ENCODE data around the gene MFN2.
"Not testable (repeated sequence)": the region's sequence is repeated elsewhere in the genome, so short reads cannot be mapped to it uniquely, and the experiment has no call there.

Gene MFN2

DNA sequence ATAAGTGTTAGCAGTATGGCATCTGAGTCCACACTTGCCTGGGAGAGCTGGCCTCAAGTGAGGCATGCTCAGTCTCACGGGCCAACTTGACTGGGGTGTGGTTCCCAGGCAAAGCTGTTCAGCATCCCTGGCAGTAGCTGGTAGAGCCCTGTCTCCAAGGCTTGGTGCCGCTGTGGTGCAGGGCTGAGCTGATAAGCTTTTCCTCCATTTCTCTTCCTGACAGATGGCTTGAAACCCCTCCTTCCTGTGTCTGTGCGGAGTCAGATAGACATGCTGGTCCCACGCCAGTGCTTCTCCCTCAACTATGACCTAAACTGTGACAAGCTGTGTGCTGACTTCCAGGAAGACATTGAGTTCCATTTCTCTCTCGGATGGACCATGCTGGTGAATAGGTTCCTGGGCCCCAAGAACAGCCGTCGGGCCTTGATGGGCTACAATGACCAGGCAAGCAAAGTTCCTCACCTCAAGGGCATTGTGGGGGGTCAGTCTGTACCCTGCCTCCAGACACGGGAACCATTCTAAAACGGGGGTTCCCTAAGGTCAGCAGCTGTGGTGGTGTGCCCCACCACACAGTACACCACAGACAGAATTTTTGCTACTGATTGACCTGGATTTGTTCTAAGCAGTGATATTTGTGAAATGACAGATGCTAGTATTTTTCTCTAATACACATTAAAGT lies 25.4 kb downstream of the MFN2 start:
- CTCF ChIA-PET: interaction anchor here (1.3 to 1.4 kb wide), 2 partner anchors 11 to 23 kb away, joined by 3 to 5 read pairs; no protein-coding TSS in a partner anchor
- H3K36me3 ChIP-seq (ENCODE audit: control insufficient read depth in 4 of 4, insufficient read depth in 4 of 4, low read length in 3 of 4): peaks cover 21 to 80% (median 63%) of the 10 kb centered on the region in 4 experiments
- WGBS (ENCODE audit: insufficient coverage): 93% methylated on average over 6 of the region's 9 CpGs

DNA sequence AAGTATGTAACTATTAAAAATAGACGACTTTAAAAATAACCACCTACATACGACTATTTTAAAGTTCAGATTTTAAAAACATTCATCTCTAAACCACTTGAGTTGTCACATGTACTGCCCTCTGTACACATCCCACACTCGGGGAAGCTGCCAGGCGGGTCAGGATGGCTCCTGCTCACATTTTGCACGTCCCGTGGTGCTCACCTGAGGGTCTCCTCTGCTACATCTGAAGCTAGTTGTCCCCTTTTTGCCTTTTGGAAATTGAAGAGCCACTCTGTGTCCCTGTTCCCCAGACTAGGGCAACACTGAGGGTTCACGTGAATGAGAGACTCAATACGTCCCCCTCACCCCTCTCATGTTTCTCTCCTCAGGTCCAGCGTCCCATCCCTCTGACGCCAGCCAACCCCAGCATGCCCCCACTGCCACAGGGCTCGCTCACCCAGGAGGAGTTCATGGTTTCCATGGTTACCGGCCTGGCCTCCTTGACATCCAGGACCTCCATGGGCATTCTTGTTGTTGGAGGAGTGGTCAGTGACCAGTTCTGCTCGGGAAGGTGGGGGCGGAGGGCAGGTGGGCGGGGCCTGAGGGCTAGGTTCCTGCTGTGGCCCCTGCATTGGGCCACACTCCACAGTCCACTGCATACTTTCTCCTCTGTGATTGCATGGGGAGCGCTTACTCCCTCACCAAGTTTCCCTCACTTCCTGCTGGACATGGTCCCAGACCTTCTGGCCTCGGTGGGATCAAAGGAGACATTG lies 26.1 kb downstream of the MFN2 start:
- peaks cover 21 to 82% (median 66%) of the 10 kb centered on the region in 4 experiments for H3K36me3 ChIP-seq (ENCODE audit: control insufficient read depth in 4 of 4, insufficient read depth in 4 of 4, low read length in 3 of 4)
- WGBS (ENCODE audit: insufficient coverage): 93% methylated on average over 12 of the region's 17 CpGs
- no peaks in the 10 kb centered on the region for H3K4me1 ChIP-seq (ENCODE audit: control extremely low read depth in 1 of 4, control insufficient read depth in 4 of 4, insufficient read depth in 4 of 4, low read length in 3 of 4)
- H3K9me3 ChIP-seq (ENCODE audit: control extremely low read depth in 1 of 5, control insufficient read depth in 4 of 5, insufficient read depth in 2 of 5, low read depth in 1 of 5, low read length in 4 of 5): no peaks in the 10 kb centered on the region
- DNase-seq: no peak
- H3K27ac ChIP-seq (ENCODE audit: insufficient read depth in 1 of 2, low read depth in 1 of 2, low read length in 2 of 2, poor library complexity in 1 of 2, severe bottlenecking in 2 of 2): peak overlapping the region in 1 of 2 experiments; percentile 49
- no peak overlapping the region for H3K4me3 ChIP-seq (ENCODE audit: control insufficient read depth in 1 of 7, extremely low read depth in 1 of 7, insufficient read depth in 4 of 7, low read depth in 2 of 7, low read length in 6 of 7)
- H3K27me3 ChIP-seq (replicated peaks in 2 of 5; ENCODE audit: control insufficient read depth in 4 of 5, insufficient read depth in 5 of 5, low read length in 4 of 5): no peaks in the 10 kb centered on the region
- POLR2A ChIA-PET: interaction anchor here (0.8 kb wide), 1 partner anchor 18 kb away, joined by 3 read pairs; no protein-coding TSS in a partner anchor
- CTCF ChIA-PET: interaction anchor here (1.4 kb wide), 1 partner anchor 12 kb away, joined by 5 read pairs; no protein-coding TSS in a partner anchor

More for the DNA sequence above, 25.4 kb downstream of the MFN2 start:
- POLR2A ChIA-PET: interaction anchor here (0.6 kb wide), 1 partner anchor 15 kb away, joined by 3 read pairs; no protein-coding TSS in a partner anchor
- Histone ChIP-seq H3K4me3 (ENCODE audit: control insufficient read depth in 1 of 7, extremely low read depth in 1 of 7, insufficient read depth in 4 of 7, low read depth in 2 of 7, low read length in 6 of 7) (no peak overlapping the region), H3K27ac (ENCODE audit: insufficient read depth in 1 of 2, low read depth in 1 of 2, low read length in 2 of 2, poor library complexity in 1 of 2, severe bottlenecking in 2 of 2) (peak overlapping the region in 1 of 2 experiments; percentile 49), H3K9me3 (ENCODE audit: control extremely low read depth in 1 of 5, control insufficient read depth in 4 of 5, insufficient read depth in 2 of 5, low read depth in 1 of 5, low read length in 4 of 5) (no peaks in the 10 kb centered on the region), H3K27me3 (replicated peaks in 2 of 5; ENCODE audit: control insufficient read depth in 4 of 5, insufficient read depth in 5 of 5, low read length in 4 of 5) (no peaks in the 10 kb centered on the region), H3K4me1 (ENCODE audit: control extremely low read depth in 1 of 4, control insufficient read depth in 4 of 4, insufficient read depth in 4 of 4, low read length in 3 of 4) (no peaks in the 10 kb centered on the region)
- peak; percentile 51 to 78 (median 66) for DNase-seq

DNA sequence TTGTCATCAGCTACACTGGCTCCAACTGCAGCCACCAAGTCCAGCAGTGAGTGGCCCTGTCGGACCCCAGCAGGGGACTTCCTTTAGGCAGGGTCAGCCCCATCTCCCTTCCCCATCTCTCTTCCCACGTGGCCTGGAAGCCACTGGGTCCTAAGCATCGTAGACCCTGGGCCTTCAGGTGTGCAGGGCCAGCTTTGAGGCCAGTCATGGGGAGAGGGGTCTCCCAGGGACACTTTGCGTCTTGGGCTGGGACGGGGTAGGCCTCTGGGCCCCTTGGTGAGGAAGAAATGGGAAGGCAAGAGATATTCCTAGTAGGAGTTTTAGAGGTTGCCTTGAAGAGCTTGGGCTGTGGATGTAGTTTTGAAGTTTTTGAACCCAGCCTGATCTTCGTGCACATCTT lies 27.0 kb downstream of the MFN2 start:
- H3K27ac ChIP-seq (ENCODE audit: insufficient read depth in 1 of 2, low read depth in 1 of 2, low read length in 2 of 2, poor library complexity in 1 of 2, severe bottlenecking in 2 of 2): no peak overlapping the region
- no peak for DNase-seq
- 100% methylated on average over 5 of the region's 6 CpGs for WGBS (ENCODE audit: insufficient coverage)
- ChIA-PET POLR2A (interaction anchor here (0.8 kb wide), 1 partner anchor 19 kb away, joined by 3 read pairs; no protein-coding TSS in a partner anchor), CTCF (interaction anchor here (0.7 kb wide), 1 partner anchor 111 kb away, joined by 4 read pairs; no protein-coding TSS in a partner anchor)
- H3K9me3 ChIP-seq (ENCODE audit: control extremely low read depth in 1 of 5, control insufficient read depth in 4 of 5, insufficient read depth in 2 of 5, low read depth in 1 of 5, low read length in 4 of 5): no peaks in the 10 kb centered on the region
- no peaks in the 10 kb centered on the region for H3K27me3 ChIP-seq (replicated peaks in 2 of 5; ENCODE audit: control insufficient read depth in 4 of 5, insufficient read depth in 5 of 5, low read length in 4 of 5)
- peaks cover 19 to 82% (median 62%) of the 10 kb centered on the region in 4 experiments for H3K36me3 ChIP-seq (ENCODE audit: control insufficient read depth in 4 of 4, insufficient read depth in 4 of 4, low read length in 3 of 4)
- H3K4me1 ChIP-seq (ENCODE audit: control extremely low read depth in 1 of 4, control insufficient read depth in 4 of 4, insufficient read depth in 4 of 4, low read length in 3 of 4): no peaks in the 10 kb centered on the region
- no peak overlapping the region for H3K4me3 ChIP-seq (ENCODE audit: control insufficient read depth in 1 of 7, extremely low read depth in 1 of 7, insufficient read depth in 4 of 7, low read depth in 2 of 7, low read length in 6 of 7)

DNA sequence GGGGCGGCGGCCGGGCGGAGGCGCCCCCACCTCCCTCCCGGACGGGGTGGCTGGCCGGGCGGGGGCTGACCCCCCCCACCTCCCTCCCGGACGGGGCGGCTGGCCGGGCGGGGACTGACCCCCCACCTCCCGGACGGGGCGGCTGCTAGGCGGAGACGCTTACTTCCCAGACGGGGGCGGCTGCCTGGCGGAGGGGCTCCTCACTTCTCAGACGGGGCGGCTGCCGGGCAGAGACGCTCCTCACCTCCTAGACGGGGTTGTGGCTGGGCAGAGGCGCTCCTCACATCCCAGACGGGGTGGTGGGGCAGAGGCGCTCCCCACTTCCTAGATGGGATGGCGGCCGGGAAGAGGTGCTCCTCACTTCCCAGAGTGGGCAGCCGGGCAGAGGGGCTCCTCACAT lies 28.1 kb downstream of the MFN2 start:
- POLR2A ChIA-PET; CTCF ChIA-PET; H3K27ac ChIP-seq (ENCODE audit: insufficient read depth in 1 of 2, low read depth in 1 of 2, low read length in 2 of 2, poor library complexity in 1 of 2, severe bottlenecking in 2 of 2); H3K4me3 ChIP-seq (ENCODE audit: control insufficient read depth in 1 of 7, extremely low read depth in 1 of 7, insufficient read depth in 4 of 7, low read depth in 2 of 7, low read length in 6 of 7); H3K27me3 ChIP-seq (replicated peaks in 2 of 5; ENCODE audit: control insufficient read depth in 4 of 5, insufficient read depth in 5 of 5, low read length in 4 of 5); DNase-seq; H3K9me3 ChIP-seq (ENCODE audit: control extremely low read depth in 1 of 5, control insufficient read depth in 4 of 5, insufficient read depth in 2 of 5, low read depth in 1 of 5, low read length in 4 of 5); H3K4me1 ChIP-seq (ENCODE audit: control extremely low read depth in 1 of 4, control insufficient read depth in 4 of 4, insufficient read depth in 4 of 4, low read length in 3 of 4): not testable (repeated sequence)
- 93% methylated on average over 12 of the region's 33 CpGs for WGBS (ENCODE audit: insufficient coverage)
- H3K36me3 ChIP-seq (ENCODE audit: control insufficient read depth in 4 of 4, insufficient read depth in 4 of 4, low read length in 3 of 4): peaks cover 17 to 82% (median 61%) of the 10 kb centered on the region in 4 experiments

DNA sequence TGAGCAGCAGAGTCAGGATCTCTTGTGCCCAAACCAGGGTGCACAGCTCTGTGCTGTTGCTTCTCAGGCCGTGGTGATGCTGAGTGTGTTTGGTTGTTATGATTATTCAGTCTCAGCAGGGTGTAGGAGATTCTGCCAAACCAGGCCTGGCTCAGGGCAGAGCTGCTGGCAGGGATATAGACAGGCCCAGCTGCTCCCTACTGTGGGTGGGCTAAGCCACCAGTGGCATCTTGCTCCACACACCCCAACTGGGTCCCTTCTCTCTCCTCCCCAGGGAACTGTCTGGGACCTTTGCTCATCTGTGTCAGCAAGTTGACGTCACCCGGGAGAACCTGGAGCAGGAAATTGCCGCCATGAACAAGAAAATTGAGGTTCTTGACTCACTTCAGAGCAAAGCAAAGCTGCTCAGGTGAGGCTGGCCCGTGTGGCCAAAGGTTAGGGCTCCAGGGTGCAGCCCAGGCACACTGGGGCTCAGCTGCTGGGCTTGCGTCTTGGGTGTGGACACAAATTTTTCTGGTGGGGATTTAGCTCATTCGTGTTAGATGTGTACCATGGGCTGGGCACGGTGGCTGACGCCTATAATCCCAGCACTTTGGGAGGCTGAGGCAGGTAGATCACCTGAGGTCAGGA lies 29.2 kb downstream of the MFN2 start:
- DNase-seq: no peak
- ChIA-PET POLR2A (no interaction called here), CTCF (interaction anchor here (1.7 to 2.0 kb wide), 2 partner anchors 9 to 11 kb away, joined by 3 to 5 read pairs; no protein-coding TSS in a partner anchor)
- Histone ChIP-seq H3K4me1 (ENCODE audit: control extremely low read depth in 1 of 4, control insufficient read depth in 4 of 4, insufficient read depth in 4 of 4, low read length in 3 of 4) (no peaks in the 10 kb centered on the region), H3K9me3 (ENCODE audit: control extremely low read depth in 1 of 5, control insufficient read depth in 4 of 5, insufficient read depth in 2 of 5, low read depth in 1 of 5, low read length in 4 of 5) (no peaks in the 10 kb centered on the region), H3K27me3 (replicated peaks in 2 of 5; ENCODE audit: control insufficient read depth in 4 of 5, insufficient read depth in 5 of 5, low read length in 4 of 5) (no peaks in the 10 kb centered on the region), H3K36me3 (ENCODE audit: control insufficient read depth in 4 of 4, insufficient read depth in 4 of 4, low read length in 3 of 4) (peaks cover 14 to 78% (median 55%) of the 10 kb centered on the region in 4 experiments), H3K4me3 (ENCODE audit: control insufficient read depth in 1 of 7, extremely low read depth in 1 of 7, insufficient read depth in 4 of 7, low read depth in 2 of 7, low read length in 6 of 7) (no peak overlapping the region), H3K27ac (ENCODE audit: insufficient read depth in 1 of 2, low read depth in 1 of 2, low read length in 2 of 2, poor library complexity in 1 of 2, severe bottlenecking in 2 of 2) (no peak overlapping the region)
- 99% methylated on average over 7 of the region's 9 CpGs for WGBS (ENCODE audit: insufficient coverage)

DNA sequence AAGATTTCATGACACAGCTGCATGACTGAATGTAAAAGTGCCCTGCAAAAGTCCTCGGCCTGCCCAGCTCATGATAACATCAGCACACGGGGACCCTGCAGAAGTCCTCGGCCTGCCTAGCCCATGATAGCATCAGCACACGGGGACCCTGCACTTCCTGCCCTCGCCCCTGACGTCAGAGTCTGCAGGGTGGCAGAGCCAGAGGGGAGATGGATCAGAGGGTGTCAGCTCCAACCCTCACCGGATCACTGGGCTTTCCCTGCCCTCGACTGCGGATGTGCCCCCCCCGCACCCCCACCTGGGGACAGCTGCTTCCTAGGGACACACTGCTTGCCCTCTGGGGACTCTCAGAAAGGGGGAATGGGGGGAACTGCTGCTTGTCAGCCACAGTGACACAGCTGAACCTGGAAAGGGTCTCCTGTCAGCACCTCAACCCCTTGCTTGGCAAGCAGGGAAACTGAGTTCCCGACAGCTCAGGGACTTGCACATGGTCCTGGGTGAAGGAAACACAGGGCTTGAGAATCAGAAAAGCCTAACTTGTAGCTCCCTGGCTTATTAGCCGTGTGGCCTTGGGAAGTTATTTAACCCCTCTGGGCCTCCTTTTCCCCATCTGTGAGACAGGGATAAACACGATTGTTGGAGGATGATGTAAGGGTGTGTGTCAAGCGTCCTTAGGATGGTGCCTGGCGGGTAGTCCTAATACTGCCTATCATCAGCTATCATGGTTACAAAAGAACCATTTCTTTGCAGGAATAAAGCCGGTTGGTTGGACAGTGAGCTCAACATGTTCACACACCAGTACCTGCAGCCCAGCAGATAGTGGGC lies 30.7 kb downstream of the MFN2 start:
- POLR2A ChIA-PET: no interaction called here
- Histone ChIP-seq H3K4me1 (ENCODE audit: control extremely low read depth in 1 of 4, control insufficient read depth in 4 of 4, insufficient read depth in 4 of 4, low read length in 3 of 4) (no peaks in the 10 kb centered on the region), H3K4me3 (ENCODE audit: control insufficient read depth in 1 of 7, extremely low read depth in 1 of 7, insufficient read depth in 4 of 7, low read depth in 2 of 7, low read length in 6 of 7) (no peak overlapping the region), H3K9me3 (ENCODE audit: control extremely low read depth in 1 of 5, control insufficient read depth in 4 of 5, insufficient read depth in 2 of 5, low read depth in 1 of 5, low read length in 4 of 5) (no peaks in the 10 kb centered on the region), H3K36me3 (ENCODE audit: control insufficient read depth in 4 of 4, insufficient read depth in 4 of 4, low read length in 3 of 4) (peaks cover 4 to 69% (median 43%) of the 10 kb centered on the region in 4 experiments), H3K27ac (ENCODE audit: insufficient read depth in 1 of 2, low read depth in 1 of 2, low read length in 2 of 2, poor library complexity in 1 of 2, severe bottlenecking in 2 of 2) (no peak overlapping the region), H3K27me3 (replicated peaks in 2 of 5; ENCODE audit: control insufficient read depth in 4 of 5, insufficient read depth in 5 of 5, low read length in 4 of 5) (no peaks in the 10 kb centered on the region)
- DNase-seq: no peak
- CTCF ChIA-PET: interaction anchor here (1.4 to 2.0 kb wide), 4 partner anchors 8 to 16 kb away, joined by 3 to 5 read pairs (median 3); no protein-coding TSS in a partner anchor
- WGBS (ENCODE audit: insufficient coverage): 91% methylated on average over 6 of the region's 16 CpGs

All from common myeloid progenitor, CD34-positive (primary cell).